ENCODE data around the gene ATP10D.
"Not testable (repeated sequence)": the region's sequence is repeated elsewhere in the genome, so short reads cannot be mapped to it uniquely, and the experiment has no call there.

The ATP10D gene

GRCh38 chr4:47551682-47552081 lies 66.6 kb downstream of the ATP10D start:
- Histone ChIP-seq H3K36me3 (ENCODE audit: insufficient read depth, low read length) (no peaks in the 10 kb centered on the region), H2AFZ (ENCODE audit: low read depth, low read length) (no peak overlapping the region), H3K4me1 (ENCODE audit: insufficient read depth, low read length) (no peaks in the 10 kb centered on the region), H3K4me3 (ENCODE audit: low read length) (no peak overlapping the region), H3K9me3 (ENCODE audit: low read length) (no peaks in the 10 kb centered on the region), H3K27me3 (ENCODE audit: insufficient read depth, low read length) (no peaks in the 10 kb centered on the region)

- H3K4me3 ChIP-seq (ENCODE audit: low read length) = no peak overlapping the region
- no peaks in the 10 kb centered on the region for H3K9me3 ChIP-seq (ENCODE audit: low read length)
- no peaks in the 10 kb centered on the region for H3K36me3 ChIP-seq (ENCODE audit: insufficient read depth, low read length)
- no peak overlapping the region for H2AFZ ChIP-seq (ENCODE audit: low read depth, low read length)
- no peaks in the 10 kb centered on the region for H3K4me1 ChIP-seq (ENCODE audit: insufficient read depth, low read length)
- no peaks in the 10 kb centered on the region for H3K27me3 ChIP-seq (ENCODE audit: insufficient read depth, low read length)
Observed at GRCh38 chr4:47553329-47554125, 68.5 kb downstream of the ATP10D start.

GRCh38 chr4:47555920-47556319 lies 70.8 kb downstream of the ATP10D start:
- not testable (repeated sequence) for H3K36me3 ChIP-seq (ENCODE audit: insufficient read depth, low read length); H3K4me3 ChIP-seq (ENCODE audit: low read length); H3K27me3 ChIP-seq (ENCODE audit: insufficient read depth, low read length); H2AFZ ChIP-seq (ENCODE audit: low read depth, low read length); H3K4me1 ChIP-seq (ENCODE audit: insufficient read depth, low read length); H3K9me3 ChIP-seq (ENCODE audit: low read length)

GRCh38 chr4:47557255-47557654 lies 72.2 kb downstream of the ATP10D start:
- no peaks in the 10 kb centered on the region for H3K36me3 ChIP-seq (ENCODE audit: insufficient read depth, low read length)
- H3K27me3 ChIP-seq (ENCODE audit: insufficient read depth, low read length) = no peaks in the 10 kb centered on the region
- no peaks in the 10 kb centered on the region for H3K4me1 ChIP-seq (ENCODE audit: insufficient read depth, low read length)
- H3K9me3 ChIP-seq (ENCODE audit: low read length) = no peaks in the 10 kb centered on the region
- H3K4me3 ChIP-seq (ENCODE audit: low read length) = no peak overlapping the region
- H2AFZ ChIP-seq (ENCODE audit: low read depth, low read length) = no peak overlapping the region

- Histone ChIP-seq H3K4me1 (ENCODE audit: insufficient read depth, low read length) (no peaks in the 10 kb centered on the region), H2AFZ (ENCODE audit: low read depth, low read length) (no peak overlapping the region), H3K4me3 (ENCODE audit: low read length) (no peak overlapping the region), H3K27me3 (ENCODE audit: insufficient read depth, low read length) (no peaks in the 10 kb centered on the region), H3K36me3 (ENCODE audit: insufficient read depth, low read length) (no peaks in the 10 kb centered on the region), H3K9me3 (ENCODE audit: low read length) (no peaks in the 10 kb centered on the region)
Observed at GRCh38 chr4:47560682-47561081, 75.6 kb downstream of the ATP10D start.

GRCh38 chr4:47561331-47561730 lies 76.3 kb downstream of the ATP10D start:
- Histone ChIP-seq H3K36me3 (ENCODE audit: insufficient read depth, low read length) (no peaks in the 10 kb centered on the region), H3K4me1 (ENCODE audit: insufficient read depth, low read length) (no peaks in the 10 kb centered on the region), H3K4me3 (ENCODE audit: low read length) (no peak overlapping the region), H3K27me3 (ENCODE audit: insufficient read depth, low read length) (no peaks in the 10 kb centered on the region), H3K9me3 (ENCODE audit: low read length) (no peaks in the 10 kb centered on the region), H2AFZ (ENCODE audit: low read depth, low read length) (no peak overlapping the region)

- H3K4me1 ChIP-seq (ENCODE audit: insufficient read depth, low read length) = no peaks in the 10 kb centered on the region
- H3K36me3 ChIP-seq (ENCODE audit: insufficient read depth, low read length) = no peaks in the 10 kb centered on the region
- H3K4me3 ChIP-seq (ENCODE audit: low read length) = no peak overlapping the region
- no peaks in the 10 kb centered on the region for H3K9me3 ChIP-seq (ENCODE audit: low read length)
- no peak overlapping the region for H2AFZ ChIP-seq (ENCODE audit: low read depth, low read length)
- H3K27me3 ChIP-seq (ENCODE audit: insufficient read depth, low read length) = no peaks in the 10 kb centered on the region
Observed at GRCh38 chr4:47562297-47562696, 77.2 kb downstream of the ATP10D start.

- no peak overlapping the region for H3K4me3 ChIP-seq (ENCODE audit: low read length)
- H3K4me1 ChIP-seq (ENCODE audit: insufficient read depth, low read length) = no peaks in the 10 kb centered on the region
- H2AFZ ChIP-seq (ENCODE audit: low read depth, low read length) = no peak overlapping the region
- H3K9me3 ChIP-seq (ENCODE audit: low read length) = no peaks in the 10 kb centered on the region
- H3K36me3 ChIP-seq (ENCODE audit: insufficient read depth, low read length) = no peaks in the 10 kb centered on the region
- H3K27me3 ChIP-seq (ENCODE audit: insufficient read depth, low read length) = no peaks in the 10 kb centered on the region
Observed at GRCh38 chr4:47566566-47566965, 81.5 kb downstream of the ATP10D start.

GRCh38 chr4:47566969-47567368 lies 81.9 kb downstream of the ATP10D start:
- no peak overlapping the region for H2AFZ ChIP-seq (ENCODE audit: low read depth, low read length)
- H3K36me3 ChIP-seq (ENCODE audit: insufficient read depth, low read length) = no peaks in the 10 kb centered on the region
- no peaks in the 10 kb centered on the region for H3K27me3 ChIP-seq (ENCODE audit: insufficient read depth, low read length)
- H3K9me3 ChIP-seq (ENCODE audit: low read length) = no peaks in the 10 kb centered on the region
- H3K4me3 ChIP-seq (ENCODE audit: low read length) = no peak overlapping the region
- no peaks in the 10 kb centered on the region for H3K4me1 ChIP-seq (ENCODE audit: insufficient read depth, low read length)

GRCh38 chr4:47567511-47567910 lies 82.4 kb downstream of the ATP10D start:
- Histone ChIP-seq H3K9me3 (ENCODE audit: low read length) (no peaks in the 10 kb centered on the region), H3K4me3 (ENCODE audit: low read length) (no peak overlapping the region), H3K27me3 (ENCODE audit: insufficient read depth, low read length) (no peaks in the 10 kb centered on the region), H3K36me3 (ENCODE audit: insufficient read depth, low read length) (no peaks in the 10 kb centered on the region), H2AFZ (ENCODE audit: low read depth, low read length) (no peak overlapping the region), H3K4me1 (ENCODE audit: insufficient read depth, low read length) (no peaks in the 10 kb centered on the region)

- no peaks in the 10 kb centered on the region for H3K36me3 ChIP-seq (ENCODE audit: insufficient read depth, low read length)
- H3K27me3 ChIP-seq (ENCODE audit: insufficient read depth, low read length) = no peaks in the 10 kb centered on the region
- H3K9me3 ChIP-seq (ENCODE audit: low read length) = no peaks in the 10 kb centered on the region
- no peak overlapping the region for H3K4me3 ChIP-seq (ENCODE audit: low read length)
- no peak overlapping the region for H2AFZ ChIP-seq (ENCODE audit: low read depth, low read length)
- H3K4me1 ChIP-seq (ENCODE audit: insufficient read depth, low read length) = no peaks in the 10 kb centered on the region
Observed at GRCh38 chr4:47570816-47571215, 85.7 kb downstream of the ATP10D start.

GRCh38 chr4:47572981-47573380 lies 87.9 kb downstream of the ATP10D start:
- Histone ChIP-seq H3K27me3 (ENCODE audit: insufficient read depth, low read length) (no peaks in the 10 kb centered on the region), H3K4me3 (ENCODE audit: low read length) (no peak overlapping the region), H3K4me1 (ENCODE audit: insufficient read depth, low read length) (no peaks in the 10 kb centered on the region), H2AFZ (ENCODE audit: low read depth, low read length) (no peak overlapping the region), H3K9me3 (ENCODE audit: low read length) (no peaks in the 10 kb centered on the region), H3K36me3 (ENCODE audit: insufficient read depth, low read length) (no peaks in the 10 kb centered on the region)

- Histone ChIP-seq H2AFZ (ENCODE audit: low read depth, low read length) (no peak overlapping the region), H3K9me3 (ENCODE audit: low read length) (no peaks in the 10 kb centered on the region), H3K27me3 (ENCODE audit: insufficient read depth, low read length) (no peaks in the 10 kb centered on the region), H3K4me3 (ENCODE audit: low read length) (no peak overlapping the region), H3K4me1 (ENCODE audit: insufficient read depth, low read length) (peaks cover 8% of the 10 kb centered on the region), H3K36me3 (ENCODE audit: insufficient read depth, low read length) (no peaks in the 10 kb centered on the region)
Observed at GRCh38 chr4:47577779-47578553, 92.9 kb downstream of the ATP10D start.
